ENCODE measurements around the gene FLT1.

The FLT1 gene

GRCh38 chr13:28494778-28495537 lies at the start of gene FLT1:
FLT1 (minus strand) TSS chr13:28495128; CDS start chr13:28494843, 285 bp downstream.
- H3K4me3 ChIP-seq (ENCODE audit: control insufficient read depth, low read depth, low read length): peak within 1 kb of the TSS; percentile 94
- TF ChIP-seq CTCF (IDR thresholded peaks at IDR 0.05; ENCODE audit: control insufficient read depth, insufficient read depth, low read depth, low read length, missing control alignments): no peak
- DNase-seq (ENCODE audit: low read depth): no peak

DNA sequence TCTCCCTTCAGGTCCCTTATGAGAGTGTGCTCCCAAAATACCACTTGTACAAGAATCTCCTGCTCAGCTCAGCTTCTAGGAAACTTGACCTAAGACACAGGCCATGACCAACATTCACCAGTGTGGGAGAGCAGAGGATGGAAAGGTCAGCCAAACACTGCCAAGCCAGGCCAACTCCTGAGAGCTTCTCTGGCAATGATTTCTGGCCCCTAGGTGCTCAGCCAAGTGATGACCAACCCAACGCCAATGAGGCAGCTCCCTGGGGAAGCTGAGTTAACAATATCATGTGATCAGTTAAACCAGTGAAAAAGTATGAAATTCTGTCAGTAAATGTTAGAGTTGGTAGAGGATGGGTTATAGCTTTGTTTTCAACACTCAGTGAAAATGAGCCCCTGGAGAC lies 49.1 kb upstream of the FLT1 start:
- H3K4me3 ChIP-seq (ENCODE audit: control insufficient read depth, low read depth, low read length): no peak overlapping the region
- no peak for DNase-seq (ENCODE audit: low read depth)
- TF ChIP-seq CTCF (IDR thresholded peaks at IDR 0.05; ENCODE audit: control insufficient read depth, insufficient read depth, low read depth, low read length, missing control alignments): no peak

DNA sequence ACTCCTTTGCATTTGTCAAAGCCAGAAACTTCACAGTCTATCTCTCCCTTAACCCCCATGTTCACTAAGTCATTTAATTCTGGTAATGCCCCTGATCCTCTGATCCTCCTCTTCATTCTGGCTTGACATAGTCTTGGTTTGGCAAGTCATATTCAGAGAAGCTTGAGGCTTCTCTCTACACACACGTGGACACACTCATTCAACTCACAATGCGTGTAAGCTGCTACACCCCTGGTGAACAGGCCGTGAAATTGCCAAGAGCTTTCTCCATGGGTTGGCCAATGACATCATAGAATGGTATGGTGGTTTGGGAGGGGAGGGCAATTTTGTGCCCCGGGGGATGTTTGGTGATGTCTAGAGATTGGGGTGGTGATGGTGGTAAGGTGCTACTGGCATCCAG lies 47.9 kb upstream of the FLT1 start:
- no peak for DNase-seq (ENCODE audit: low read depth)
- TF ChIP-seq CTCF (IDR thresholded peaks at IDR 0.05; ENCODE audit: control insufficient read depth, insufficient read depth, low read depth, low read length, missing control alignments): no peak
- no peak overlapping the region for H3K4me3 ChIP-seq (ENCODE audit: control insufficient read depth, low read depth, low read length)

DNA sequence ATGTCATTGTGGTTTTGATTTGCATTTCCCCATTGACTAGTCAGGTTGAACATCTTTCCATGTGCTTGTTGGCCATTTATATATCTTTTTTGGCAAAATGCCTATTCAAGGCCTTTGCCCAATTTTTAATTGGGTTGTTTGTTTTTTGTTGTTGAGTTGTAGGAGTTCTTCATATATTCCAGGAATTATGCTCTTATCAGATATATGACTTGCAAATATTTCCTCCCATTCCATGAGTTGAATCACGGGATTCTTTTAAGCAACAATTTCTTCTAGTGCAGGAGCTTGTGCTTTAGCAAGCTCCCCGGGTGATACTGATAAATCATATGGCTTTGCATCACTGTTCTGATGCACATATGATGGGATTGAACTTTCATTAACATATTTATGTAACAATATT lies 47.0 kb upstream of the FLT1 start:
- no peak for TF ChIP-seq CTCF (IDR thresholded peaks at IDR 0.05; ENCODE audit: control insufficient read depth, insufficient read depth, low read depth, low read length, missing control alignments)

DNA sequence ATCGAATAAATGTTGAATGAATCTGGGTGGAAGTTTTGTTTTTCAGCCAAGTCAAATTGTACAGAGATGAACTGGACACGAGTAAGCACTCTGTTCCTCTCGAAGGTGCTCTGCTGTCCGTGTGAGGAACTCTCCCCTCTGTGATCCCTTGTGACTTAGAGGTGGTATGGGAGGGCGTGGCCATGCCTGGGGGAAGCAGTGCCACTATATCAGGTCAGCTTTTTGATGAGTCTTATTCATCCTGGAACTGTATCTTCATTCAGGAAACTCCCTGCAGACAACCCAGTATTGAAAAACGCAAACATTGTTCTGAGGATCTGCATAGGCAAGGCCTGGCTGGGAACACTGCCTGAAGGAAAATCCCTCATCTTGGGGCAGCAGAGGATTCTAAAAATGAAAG lies 45.7 kb upstream of the FLT1 start:
- no peak for TF ChIP-seq CTCF (IDR thresholded peaks at IDR 0.05; ENCODE audit: control insufficient read depth, insufficient read depth, low read depth, low read length, missing control alignments)
- no peak for DNase-seq (ENCODE audit: low read depth)
- H3K4me3 ChIP-seq (ENCODE audit: control insufficient read depth, low read depth, low read length): no peak overlapping the region

More for the DNA sequence above, 47.0 kb upstream of the FLT1 start:
- DNase-seq (ENCODE audit: low read depth): no peak
- no peak overlapping the region for H3K4me3 ChIP-seq (ENCODE audit: control insufficient read depth, low read depth, low read length)

GRCh38 chr13:28539625-28540286 lies 44.8 kb upstream of the FLT1 start:
- no peak overlapping the region for H3K4me3 ChIP-seq (ENCODE audit: control insufficient read depth, low read depth, low read length)
- no peak for TF ChIP-seq CTCF (IDR thresholded peaks at IDR 0.05; ENCODE audit: control insufficient read depth, insufficient read depth, low read depth, low read length, missing control alignments)
- no peak for DNase-seq (ENCODE audit: low read depth)

Measured in AG09309 (cell line).